Gastrocnemius medialis (tissue), 4 donors: ENCODE data around the gene KIF22. TPM values are rescaled to one million over a fixed set of nuclear protein-coding genes. Genes with fewer than 3 reads are reported as not detected.

Experiments used
- ATAC-seq, 2 donors: fragments of 150-250 bp; one replicate each; pipeline ENCODE4 v1.9.1; 2016
- DNase-seq, 2 donors: peaks; one replicate each; pipeline ENCODE4 v3.0.0-alpha.2; 2019
- H3K27ac ChIP-seq, 4 donors: fragments of 200-600 bp; sonication (generic); 1 replicate in 1 of 4; 2 replicates in 3 of 4; pipeline ENCODE4 v1.5.1; 2016 to 2018; ENCODE audit warnings: mild to moderate bottlenecking in 2 of 4, moderate library complexity in 1 of 4
- H3K27me3 ChIP-seq, 3 donors: fragments of 200-600 bp; sonication (generic) in 2 of 3; 1 replicate in 1 of 3; 2 replicates in 2 of 3; pipeline versions ENCODE4 v1.5.1 to v1.6.0; 2016 to 2019; ENCODE audit warnings: mild to moderate bottlenecking in 1 of 3, moderate library complexity in 1 of 3
- H3K36me3 ChIP-seq, 2 donors: fragments of 200-600 bp; sonication (generic) in 1 of 2; one replicate each; pipeline ENCODE4 v1.5.1; 2017 to 2018
- H3K4me1 ChIP-seq, 2 donors: fragments of 200-600 bp; sonication (generic) in 1 of 2; one replicate each; pipeline ENCODE4 v1.5.1; 2016 to 2017; ENCODE audit warnings: mild to moderate bottlenecking in 2 of 2
- H3K4me3 ChIP-seq, 4 donors: fragments of 200-600 bp; sonication (generic) in 3 of 4; 1 replicate in 1 of 4; 2 replicates in 3 of 4; pipeline ENCODE4 v1.5.1; 2016 to 2019; ENCODE audit warnings: mild to moderate bottlenecking in 2 of 4
- H3K9me3 ChIP-seq, 3 donors: fragments of 200-600 bp; sonication (generic) in 2 of 3; 1 replicate in 1 of 3; 2 replicates in 2 of 3; pipeline ENCODE4 v1.5.1; 2016 to 2019
- POLR2A ChIP-seq, 2 donors: fragments of 450-650 bp; IDR thresholded peaks; one replicate each; pipeline ENCODE4 v1.6.1; 2017; ENCODE audit warnings: antibody characterized with exemption in 2 of 2, mild to moderate bottlenecking in 2 of 2, moderate library complexity in 2 of 2
- in situ Hi-C, 4 donors: fragments of 200-750 bp; cut with MboI; loops; one replicate each; pipeline versions ENCODE4 v1.15.0 to v1.8.0; 2017; ENCODE audit warnings: low sequenced_read_pairs in 4 of 4
- intact Hi-C: fragments of 100-400 bp; cut with DNase I; formaldehyde crosslinking; loops from one replicate; pipeline ENCODE4 v1.15.1; 2023; ENCODE audit warnings: low total_unique reads
- total RNA-seq, 4 donors: library from RNA; depleted of rRNA; stranded (reverse); fragments of >200 nt; gene quantifications; one replicate each; pipeline versions ENCODE4 v1.1.0 to v1.2.3, GENCODE V29; 2016
- TF ChIP-seq, protein P1 (sequence below), 5 experiments: fragments of 450-650 bp in 3 of 5; fragments of 200-600 bp in 2 of 5; sonication (generic) in 2 of 5; IDR thresholded peaks in 4 of 5; conservative IDR thresholded peaks in 1 of 5; 1 replicate in 4 of 5; 2 replicates in 1 of 5; pipeline ENCODE4 v1.5.1; 2016 to 2019; ENCODE audit warnings: antibody characterized with exemption in 5 of 5, mild to moderate bottlenecking in 3 of 5, moderate library complexity in 3 of 5

KIF22 gene
- total RNA-seq, 4 donors from 2014 or later: 9.0 to 13.9 (median 12.8) TPM

GRCh38 chr16:29806099-29806579 lies 15.6 kb downstream of the KIF22 start, which contains the start of gene MAZ:
Gene MAZ, plus strand, starts transcription at chr16:29806529. Its CDS starts 173 bp downstream, at chr16:29806702.
- Histone ChIP-seq H3K36me3 (peaks cover 0 to 11% of the 10 kb centered on the region in 2 donors), H3K27me3 (no peaks in the 10 kb centered on the region), H3K4me3 (peak within 1 kb of the TSS; percentile 61 to 92 (median 87)), H3K4me1 (peaks cover 46 to 49% of the 10 kb centered on the region in 2 donors), H3K27ac (peak within 1 kb of the TSS; percentile 94 to 99 (median 98)), H3K9me3 (no peaks in the 10 kb centered on the region)
- TF ChIP-seq, protein P1, sequence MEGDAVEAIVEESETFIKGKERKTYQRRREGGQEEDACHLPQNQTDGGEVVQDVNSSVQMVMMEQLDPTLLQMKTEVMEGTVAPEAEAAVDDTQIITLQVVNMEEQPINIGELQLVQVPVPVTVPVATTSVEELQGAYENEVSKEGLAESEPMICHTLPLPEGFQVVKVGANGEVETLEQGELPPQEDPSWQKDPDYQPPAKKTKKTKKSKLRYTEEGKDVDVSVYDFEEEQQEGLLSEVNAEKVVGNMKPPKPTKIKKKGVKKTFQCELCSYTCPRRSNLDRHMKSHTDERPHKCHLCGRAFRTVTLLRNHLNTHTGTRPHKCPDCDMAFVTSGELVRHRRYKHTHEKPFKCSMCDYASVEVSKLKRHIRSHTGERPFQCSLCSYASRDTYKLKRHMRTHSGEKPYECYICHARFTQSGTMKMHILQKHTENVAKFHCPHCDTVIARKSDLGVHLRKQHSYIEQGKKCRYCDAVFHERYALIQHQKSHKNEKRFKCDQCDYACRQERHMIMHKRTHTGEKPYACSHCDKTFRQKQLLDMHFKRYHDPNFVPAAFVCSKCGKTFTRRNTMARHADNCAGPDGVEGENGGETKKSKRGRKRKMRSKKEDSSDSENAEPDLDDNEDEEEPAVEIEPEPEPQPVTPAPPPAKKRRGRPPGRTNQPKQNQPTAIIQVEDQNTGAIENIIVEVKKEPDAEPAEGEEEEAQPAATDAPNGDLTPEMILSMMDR (IDR thresholded peaks at IDR 0.05 in 4 of 5, conservative IDR thresholded peaks at IDR 0.05 in 1 of 5): no peak
- TF ChIP-seq POLR2A (IDR thresholded peaks at IDR 0.05): no peak
- peak; percentile 7 to 9 for ATAC-seq
- DNase-seq: no peak
- intact Hi-C loops: loop anchor here (5.0 to 10.0 kb wide), 6 partner anchors 121 to 1269 kb away; partner anchors contain the start of genes KCTD13, MYL11, NUPR1 and PRR14
- in situ Hi-C loops: no loop called here

DNA sequence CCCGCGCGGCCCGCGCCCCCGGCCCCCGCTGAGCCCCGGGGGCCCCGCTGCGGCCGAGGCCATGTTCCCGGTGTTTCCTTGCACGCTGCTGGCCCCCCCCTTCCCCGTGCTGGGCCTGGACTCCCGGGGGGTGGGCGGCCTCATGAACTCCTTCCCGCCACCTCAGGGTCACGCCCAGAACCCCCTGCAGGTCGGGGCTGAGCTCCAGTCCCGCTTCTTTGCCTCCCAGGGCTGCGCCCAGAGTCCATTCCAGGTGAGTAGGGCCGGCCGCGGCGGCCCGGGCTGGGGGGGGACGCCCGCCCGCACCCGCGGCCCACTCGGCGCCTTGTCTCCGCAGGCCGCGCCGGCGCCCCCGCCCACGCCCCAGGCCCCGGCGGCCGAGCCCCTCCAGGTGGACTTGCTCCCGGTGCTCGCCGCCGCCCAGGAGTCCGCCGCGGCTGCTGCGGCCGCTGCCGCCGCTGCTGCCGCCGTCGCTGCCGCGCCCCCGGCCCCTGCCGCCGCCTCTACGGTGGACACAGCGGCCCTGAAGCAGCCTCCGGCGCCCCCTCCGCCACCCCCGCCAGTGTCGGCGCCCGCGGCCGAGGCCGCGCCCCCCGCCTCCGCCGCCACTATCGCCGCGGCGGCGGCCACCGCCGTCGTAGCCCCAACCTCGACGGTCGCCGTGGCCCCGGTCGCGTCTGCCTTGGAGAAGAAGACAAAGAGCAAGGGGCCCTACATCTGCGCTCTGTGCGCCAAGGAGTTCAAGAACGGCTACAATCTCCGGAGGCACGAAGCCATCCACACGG lies 16.3 kb downstream of the KIF22 start:
- H3K4me1 ChIP-seq: peaks cover 46 to 53% of the 10 kb centered on the region in 2 donors
- no peaks in the 10 kb centered on the region for H3K9me3 ChIP-seq
- H3K27ac ChIP-seq: peak overlapping the region; percentile 89 to 99 (median 96)
- no peaks in the 10 kb centered on the region for H3K27me3 ChIP-seq
- intact Hi-C loops: loop anchor here (5.0 to 10.0 kb wide), 6 partner anchors 120 to 1270 kb away; partner anchors contain the start of genes KCTD13, MYL11, NUPR1 and PRR14
- no peak for TF ChIP-seq POLR2A (IDR thresholded peaks at IDR 0.05)
- TF ChIP-seq, protein P1 (IDR thresholded peaks at IDR 0.05 in 4 of 5, conservative IDR thresholded peaks at IDR 0.05 in 1 of 5): no peak
- DNase-seq: peak in 1 of 2 donors; percentile 42
- in situ Hi-C loops: no loop called here
- H3K36me3 ChIP-seq: peaks cover 0 to 11% of the 10 kb centered on the region in 2 donors
- no peak for ATAC-seq
- H3K4me3 ChIP-seq: peak overlapping the region; percentile 58 to 83 (median 65)

DNA sequence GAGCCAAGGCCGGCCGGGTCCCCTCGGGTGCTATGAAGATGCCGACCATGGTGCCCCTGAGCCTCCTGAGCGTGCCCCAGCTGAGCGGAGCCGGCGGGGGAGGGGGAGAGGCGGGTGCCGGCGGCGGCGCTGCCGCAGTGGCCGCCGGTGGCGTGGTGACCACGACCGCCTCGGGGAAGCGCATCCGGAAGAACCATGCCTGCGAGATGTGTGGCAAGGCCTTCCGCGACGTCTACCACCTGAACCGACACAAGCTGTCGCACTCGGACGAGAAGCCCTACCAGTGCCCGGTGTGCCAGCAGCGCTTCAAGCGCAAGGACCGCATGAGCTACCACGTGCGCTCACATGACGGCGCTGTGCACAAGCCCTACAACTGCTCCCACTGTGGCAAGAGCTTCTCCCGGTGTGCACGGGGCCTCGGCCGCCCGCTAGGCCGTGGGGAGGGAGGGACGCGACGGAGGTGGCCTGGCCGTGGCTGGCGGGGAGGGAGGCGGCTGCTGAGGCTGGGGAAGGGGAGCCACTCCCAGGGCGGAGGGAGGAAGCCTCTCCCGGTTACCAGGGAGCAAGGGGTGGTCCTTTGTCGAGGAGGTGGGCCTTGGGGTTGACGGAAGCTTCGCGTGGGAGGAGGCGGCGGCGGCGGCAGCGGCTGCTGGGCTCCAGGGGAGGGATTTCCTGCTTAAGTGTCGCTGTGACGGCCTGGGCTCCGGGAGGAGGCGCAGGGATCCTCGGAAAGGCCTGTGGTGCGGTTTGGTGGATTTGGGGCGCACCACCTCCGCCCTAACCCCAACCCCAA lies 17.1 kb downstream of the KIF22 start:
- H3K4me1 ChIP-seq: peaks cover 46 to 60% of the 10 kb centered on the region in 2 donors
- in situ Hi-C loops: no loop called here
- peak; percentile 78 to 79 for TF ChIP-seq POLR2A (IDR thresholded peaks at IDR 0.05)
- TF ChIP-seq, protein P1 (IDR thresholded peaks at IDR 0.05 in 4 of 5, conservative IDR thresholded peaks at IDR 0.05 in 1 of 5): peak in 4 of 5 experiments; percentile 4 to 60 (median 34)
- intact Hi-C loops: loop anchor here (2.0 to 10.0 kb wide), 7 partner anchors 120 to 1270 kb away; partner anchors contain the start of genes ALDOA, KCTD13, MYL11 and NUPR1
- H3K4me3 ChIP-seq: peak overlapping the region; percentile 56 to 61 (median 60)
- no peaks in the 10 kb centered on the region for H3K27me3 ChIP-seq
- H3K36me3 ChIP-seq: peaks cover 0 to 11% of the 10 kb centered on the region in 2 donors
- H3K27ac ChIP-seq: peak overlapping the region; percentile 89 to 99 (median 96)
- peak; percentile 89 to 91 for DNase-seq
- ATAC-seq: peak; percentile 14 to 19
- no peaks in the 10 kb centered on the region for H3K9me3 ChIP-seq

- Histone ChIP-seq H3K36me3 (peaks cover 0 to 11% of the 10 kb centered on the region in 2 donors), H3K4me3 (peak overlapping the region; percentile 56 to 61 (median 60)), H3K27me3 (no peaks in the 10 kb centered on the region), H3K9me3 (no peaks in the 10 kb centered on the region), H3K27ac (peak overlapping the region; percentile 89 to 99 (median 96)), H3K4me1 (peaks cover 49 to 60% of the 10 kb centered on the region in 2 donors)
- in situ Hi-C loops (no loop called here), intact Hi-C loops (loop anchor here (2.0 to 10.0 kb wide), 7 partner anchors 119 to 1271 kb away; partner anchors contain the start of genes ALDOA, KCTD13, MYL11 and NUPR1)
- no peak for TF ChIP-seq POLR2A (IDR thresholded peaks at IDR 0.05)
- TF ChIP-seq, protein P1 (IDR thresholded peaks at IDR 0.05 in 4 of 5, conservative IDR thresholded peaks at IDR 0.05 in 1 of 5): no peak
- DNase-seq (peak in 1 of 2 donors; percentile 25), ATAC-seq (no peak)
Observed at GRCh38 chr16:29808219-29808900, 17.8 kb downstream of the KIF22 start.
